ENCODE measurements around the gene SPC24.

SPC24 gene

DNA sequence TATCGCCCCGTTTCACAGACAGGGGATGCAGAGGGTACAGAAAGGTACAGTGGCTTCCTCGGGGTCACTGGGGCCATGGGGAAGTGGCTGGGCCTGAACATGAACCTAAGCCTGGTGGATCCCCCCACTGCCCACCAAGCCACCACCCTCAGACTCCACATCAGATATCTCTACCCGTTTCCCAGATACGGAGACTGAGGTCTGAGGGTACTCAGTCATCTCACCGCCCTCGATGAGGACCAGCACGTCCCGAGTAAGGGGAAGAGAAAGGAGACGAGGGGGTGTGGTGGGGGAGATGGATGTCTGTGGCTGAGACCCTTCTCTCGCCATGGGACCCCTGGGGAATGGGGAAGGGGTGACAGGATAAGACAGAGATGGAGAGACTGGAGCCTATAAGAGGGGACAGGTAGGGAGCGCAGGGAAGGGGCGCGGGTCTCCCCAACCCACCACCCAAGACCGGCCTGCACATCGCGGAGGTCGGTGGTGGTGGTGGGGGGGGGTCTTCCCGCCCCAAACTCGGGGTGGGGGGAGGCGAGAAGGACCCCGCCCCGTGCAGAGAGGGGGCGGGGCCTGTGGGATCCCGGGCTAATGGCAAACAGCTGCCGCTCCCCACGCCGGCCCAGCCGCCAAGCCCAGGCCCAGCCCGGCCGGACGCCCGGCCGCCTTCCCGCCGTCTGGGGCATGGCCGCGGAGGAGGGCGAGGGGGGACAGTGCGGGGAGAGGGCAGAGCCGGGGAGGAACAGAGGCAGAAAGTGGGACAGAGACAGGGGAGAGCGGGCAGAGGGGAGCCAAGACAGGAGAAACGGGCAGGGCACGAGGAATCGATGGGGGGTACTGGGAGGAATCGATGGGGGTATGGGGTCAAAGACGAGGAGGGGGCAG is 41.1 kb upstream of the SPC24 start:
- Histone ChIP-seq H3K4me2 (ENCODE audit: low read length) (peak overlapping the region; percentile 98), H3K27ac (ENCODE audit: low read depth, low read length, poor library complexity, severe bottlenecking) (peak overlapping the region; percentile 86), H3K79me2 (ENCODE audit: insufficient read depth, low read length) (no peaks in the 10 kb centered on the region), H3K4me1 (ENCODE audit: insufficient read depth, low read length, severe bottlenecking) (peaks cover 76% of the 10 kb centered on the region), H3K4me3 (ENCODE audit: low read depth, low read length, poor library complexity, severe bottlenecking) (peak overlapping the region; percentile 97), H4K20me1 (ENCODE audit: insufficient read depth, low read length) (no peaks in the 10 kb centered on the region), H2AFZ (ENCODE audit: low read length) (no peak overlapping the region), H3K9ac (ENCODE audit: low read length) (peak overlapping the region; percentile 98), H3K9me3 (ENCODE audit: low read length) (no peaks in the 10 kb centered on the region), H3F3A (ENCODE audit: insufficient read depth, low read length) (no peaks in the 10 kb centered on the region), H3K27me3 (ENCODE audit: insufficient read depth, low read length) (no peaks in the 10 kb centered on the region), H3K36me3 (ENCODE audit: insufficient read depth, low read length) (peaks cover 28% of the 10 kb centered on the region), H3K9me2 (ENCODE audit: low read depth, low read length) (no peaks in the 10 kb centered on the region)
- TF ChIP-seq, protein P1, sequence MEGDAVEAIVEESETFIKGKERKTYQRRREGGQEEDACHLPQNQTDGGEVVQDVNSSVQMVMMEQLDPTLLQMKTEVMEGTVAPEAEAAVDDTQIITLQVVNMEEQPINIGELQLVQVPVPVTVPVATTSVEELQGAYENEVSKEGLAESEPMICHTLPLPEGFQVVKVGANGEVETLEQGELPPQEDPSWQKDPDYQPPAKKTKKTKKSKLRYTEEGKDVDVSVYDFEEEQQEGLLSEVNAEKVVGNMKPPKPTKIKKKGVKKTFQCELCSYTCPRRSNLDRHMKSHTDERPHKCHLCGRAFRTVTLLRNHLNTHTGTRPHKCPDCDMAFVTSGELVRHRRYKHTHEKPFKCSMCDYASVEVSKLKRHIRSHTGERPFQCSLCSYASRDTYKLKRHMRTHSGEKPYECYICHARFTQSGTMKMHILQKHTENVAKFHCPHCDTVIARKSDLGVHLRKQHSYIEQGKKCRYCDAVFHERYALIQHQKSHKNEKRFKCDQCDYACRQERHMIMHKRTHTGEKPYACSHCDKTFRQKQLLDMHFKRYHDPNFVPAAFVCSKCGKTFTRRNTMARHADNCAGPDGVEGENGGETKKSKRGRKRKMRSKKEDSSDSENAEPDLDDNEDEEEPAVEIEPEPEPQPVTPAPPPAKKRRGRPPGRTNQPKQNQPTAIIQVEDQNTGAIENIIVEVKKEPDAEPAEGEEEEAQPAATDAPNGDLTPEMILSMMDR (IDR thresholded peaks at IDR 0.05; ENCODE audit: low read length): no peak

DNA sequence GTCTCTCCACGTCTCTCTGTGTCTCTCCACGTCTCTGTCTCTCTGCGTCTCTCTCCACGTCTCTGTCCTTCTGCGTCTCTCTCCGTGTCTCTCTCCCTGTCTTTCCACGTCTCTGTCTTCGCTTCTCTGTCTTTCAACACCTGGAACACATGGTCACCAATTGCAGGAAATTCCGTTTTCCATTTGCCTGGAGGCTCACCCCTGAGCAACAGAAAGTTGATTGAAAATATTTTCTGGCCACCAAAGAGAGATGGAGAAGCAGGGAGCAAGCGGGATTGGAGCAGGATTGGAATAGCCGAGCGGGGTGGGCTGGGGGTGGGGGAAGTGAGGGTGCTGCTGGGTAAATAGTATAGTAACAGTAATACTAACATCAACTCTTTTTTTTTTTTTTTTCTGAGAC is 40.1 kb upstream of the SPC24 start:
- Histone ChIP-seq H3K4me1 (ENCODE audit: insufficient read depth, low read length, severe bottlenecking) (peaks cover 81% of the 10 kb centered on the region), H3F3A (ENCODE audit: insufficient read depth, low read length) (no peaks in the 10 kb centered on the region), H3K9ac (ENCODE audit: low read length) (peak overlapping the region; percentile 58), H3K4me2 (ENCODE audit: low read length) (peak overlapping the region; percentile 98), H3K36me3 (ENCODE audit: insufficient read depth, low read length) (peaks cover 34% of the 10 kb centered on the region), H3K79me2 (ENCODE audit: insufficient read depth, low read length) (no peaks in the 10 kb centered on the region), H2AFZ (ENCODE audit: low read length) (no peak overlapping the region), H3K9me3 (ENCODE audit: low read length) (no peaks in the 10 kb centered on the region), H3K27ac (ENCODE audit: low read depth, low read length, poor library complexity, severe bottlenecking) (peak overlapping the region; percentile 86), H3K4me3 (ENCODE audit: low read depth, low read length, poor library complexity, severe bottlenecking) (peak overlapping the region; percentile 97), H3K9me2 (ENCODE audit: low read depth, low read length) (no peaks in the 10 kb centered on the region), H4K20me1 (ENCODE audit: insufficient read depth, low read length) (no peaks in the 10 kb centered on the region), H3K27me3 (ENCODE audit: insufficient read depth, low read length) (no peaks in the 10 kb centered on the region)
- no peak for TF ChIP-seq EZH2 (IDR thresholded peaks at IDR 0.05; ENCODE audit: borderline replicate concordance, low read length)
- TF ChIP-seq, protein P1 (IDR thresholded peaks at IDR 0.05; ENCODE audit: low read length): no peak

DNA sequence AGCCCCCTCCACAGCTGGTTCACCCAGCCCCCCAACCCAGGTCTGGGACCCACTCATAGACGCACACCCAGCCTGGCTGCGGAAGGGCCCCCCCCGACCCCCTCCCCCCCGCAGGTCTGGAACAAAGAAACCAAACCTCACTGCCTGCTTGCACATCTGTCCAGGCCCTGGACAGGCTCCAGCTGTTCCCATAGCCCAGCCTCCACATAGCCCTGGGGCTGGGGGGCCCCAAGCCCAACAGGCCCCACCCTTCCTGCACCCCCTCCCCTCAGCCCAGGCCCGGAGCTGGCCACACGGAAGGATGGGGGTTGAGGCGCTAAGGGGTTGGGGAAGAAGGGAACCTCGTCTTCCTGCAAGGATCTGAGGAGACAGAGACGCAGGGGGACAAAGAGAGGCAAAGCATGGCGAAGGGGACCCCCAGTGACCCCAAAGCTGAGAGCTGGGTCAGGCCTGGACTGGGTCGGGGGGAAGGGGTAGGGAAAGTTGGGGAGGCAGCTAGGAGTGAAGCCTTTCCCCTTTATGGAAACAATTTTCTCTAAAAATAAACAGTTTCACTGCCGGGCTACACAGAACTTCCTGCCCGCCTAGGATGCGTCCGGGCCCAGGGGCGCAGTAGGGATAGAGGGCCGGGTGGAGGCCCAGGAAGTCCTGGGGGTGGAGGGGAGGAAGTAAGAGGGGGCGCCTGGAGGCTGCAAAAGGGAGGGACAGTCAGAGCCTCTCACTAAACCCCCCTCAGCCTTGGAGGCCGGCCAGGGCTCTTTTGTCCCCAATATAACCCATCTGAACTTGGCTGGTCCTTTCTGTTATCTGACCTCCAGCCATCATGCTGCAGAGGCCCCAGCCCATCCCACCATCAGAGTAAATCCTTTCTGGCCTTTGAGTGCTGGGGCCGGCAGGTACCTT is 39.3 kb upstream of the SPC24 start:
- H3K36me3 ChIP-seq (ENCODE audit: insufficient read depth, low read length): peaks cover 38% of the 10 kb centered on the region
- peak overlapping the region; percentile 97 for H3K4me3 ChIP-seq (ENCODE audit: low read depth, low read length, poor library complexity, severe bottlenecking)
- H3K9me3 ChIP-seq (ENCODE audit: low read length): no peaks in the 10 kb centered on the region
- H3F3A ChIP-seq (ENCODE audit: insufficient read depth, low read length): no peaks in the 10 kb centered on the region
- H3K9me2 ChIP-seq (ENCODE audit: low read depth, low read length): no peaks in the 10 kb centered on the region
- H3K27me3 ChIP-seq (ENCODE audit: insufficient read depth, low read length): no peaks in the 10 kb centered on the region
- H3K79me2 ChIP-seq (ENCODE audit: insufficient read depth, low read length): no peaks in the 10 kb centered on the region
- peak overlapping the region; percentile 58 for H3K9ac ChIP-seq (ENCODE audit: low read length)
- peak overlapping the region; percentile 98 for H3K4me2 ChIP-seq (ENCODE audit: low read length)
- H3K27ac ChIP-seq (ENCODE audit: low read depth, low read length, poor library complexity, severe bottlenecking): peak overlapping the region; percentile 86
- no peak for TF ChIP-seq EZH2 (IDR thresholded peaks at IDR 0.05; ENCODE audit: borderline replicate concordance, low read length)
- TF ChIP-seq, protein P1 (IDR thresholded peaks at IDR 0.05; ENCODE audit: low read length): no peak
- H4K20me1 ChIP-seq (ENCODE audit: insufficient read depth, low read length): no peaks in the 10 kb centered on the region
- H2AFZ ChIP-seq (ENCODE audit: low read length): no peak overlapping the region
- H3K4me1 ChIP-seq (ENCODE audit: insufficient read depth, low read length, severe bottlenecking): peaks cover 81% of the 10 kb centered on the region
